Measurements from ENCODE around the gene RERE. TPM values are rescaled to one million over a fixed set of nuclear protein-coding genes. Genes with fewer than 3 reads are reported as not detected.

Gene RERE
- total RNA-seq, 2 experiments from 2014 or later, result 73.1 to 211 TPM

GRCh38 chr1:8351693-8352470 lies 465.6 kb downstream of the RERE start:
- Histone ChIP-seq H3K27ac (ENCODE audit: low read depth, low read length, poor library complexity, severe bottlenecking) (no peak overlapping the region), H2AFZ (ENCODE audit: low read length) (no peak overlapping the region), H3K9me2 (ENCODE audit: insufficient read depth, low read length) (no peaks in the 10 kb centered on the region), H3K9me3 (ENCODE audit: low read length) (no peaks in the 10 kb centered on the region), H3K4me3 (ENCODE audit: low read depth, low read length, poor library complexity, severe bottlenecking) (no peak overlapping the region), H3K4me1 (ENCODE audit: insufficient read depth, low read length, poor library complexity, severe bottlenecking) (no peaks in the 10 kb centered on the region), H4K20me1 (ENCODE audit: insufficient read depth, low read length) (no peaks in the 10 kb centered on the region; the same call in 1 of the 2 replicates), H3K4me2 (ENCODE audit: low read length) (no peak overlapping the region), H3K79me2 (ENCODE audit: insufficient read depth, low read depth, low read length) (no peaks in the 10 kb centered on the region), H3K36me3 (ENCODE audit: insufficient read depth, low read length) (peaks cover 49% of the 10 kb centered on the region)
- peak; percentile 47 for DNase-seq (ENCODE audit: low spot score)
- ChIA-PET POLR2A (interaction anchor here (0.8 kb wide), 1 partner anchor 19 kb away, joined by 3 read pairs; no protein-coding TSS in a partner anchor), CTCF (ENCODE audit: unreplicated experiment) (no interaction called here)
- BruUV-seq (replicated peaks), result no TSS peak
- TF ChIP-seq CTCF (conservative IDR thresholded peaks at IDR 0.05; ENCODE audit: low read length) (peak; percentile 75), EZH2phosphoT487 (IDR thresholded peaks at IDR 0.05; ENCODE audit: borderline replicate concordance, low read depth, low read length) (no peak)
- intact Hi-C loops (cut with micrococcal nuclease; ENCODE audit: unreplicated experiment), result loop anchor here (10.0 kb wide), 1 partner anchor 373 kb away; no protein-coding TSS in a partner anchor

GRCh38 chr1:8350914-8351684 lies 466.3 kb downstream of the RERE start:
- Histone ChIP-seq H3K4me1 (ENCODE audit: insufficient read depth, low read length, poor library complexity, severe bottlenecking) (no peaks in the 10 kb centered on the region), H4K20me1 (ENCODE audit: insufficient read depth, low read length) (no peaks in the 10 kb centered on the region), H3K4me2 (ENCODE audit: low read length) (no peak overlapping the region), H3K79me2 (ENCODE audit: insufficient read depth, low read depth, low read length) (no peaks in the 10 kb centered on the region), H3K27ac (ENCODE audit: low read depth, low read length, poor library complexity, severe bottlenecking) (no peak overlapping the region), H3K9me2 (ENCODE audit: insufficient read depth, low read length) (no peaks in the 10 kb centered on the region), H2AFZ (ENCODE audit: low read length) (no peak overlapping the region), H3K4me3 (ENCODE audit: low read depth, low read length, poor library complexity, severe bottlenecking) (no peak overlapping the region), H3K36me3 (ENCODE audit: insufficient read depth, low read length) (peaks cover 41% of the 10 kb centered on the region), H3K9me3 (ENCODE audit: low read length) (no peaks in the 10 kb centered on the region)
- TF ChIP-seq EZH2phosphoT487 (IDR thresholded peaks at IDR 0.05; ENCODE audit: borderline replicate concordance, low read depth, low read length), result no peak
- no peak for TF ChIP-seq CTCF (conservative IDR thresholded peaks at IDR 0.05; ENCODE audit: low read length)
- DNase-seq (ENCODE audit: low spot score), result no peak
- CTCF ChIA-PET (ENCODE audit: unreplicated experiment), result no interaction called here
- POLR2A ChIA-PET, result interaction anchor here (0.6 kb wide), 1 partner anchor 303 kb away, joined by 3 read pairs; no protein-coding TSS in a partner anchor
- BruUV-seq (replicated peaks), result no TSS peak
- intact Hi-C loops (cut with micrococcal nuclease; ENCODE audit: unreplicated experiment), result loop anchor here (10.0 kb wide), 1 partner anchor 374 kb away; no protein-coding TSS in a partner anchor

Measured in OCI-LY7 (cell line).